Gastroesophageal sphincter (tissue), 3 donors: ENCODE results near the gene NRXN3.

Source experiments
- POLR2A ChIP-seq, 2 donors: fragments of 450-650 bp; IDR thresholded peaks; one replicate each; pipeline ENCODE4 v1.6.1; 2017; ENCODE audit warnings: antibody characterized with exemption in 2 of 2, mild to moderate bottlenecking in 2 of 2, moderate library complexity in 1 of 2
- POLR2AphosphoS5 ChIP-seq: sonication (generic); formaldehyde crosslinking; IDR thresholded peaks from one replicate; pipeline ENCODE4 v1.6.1; 2017; ENCODE audit warnings: antibody characterized with exemption
- TF ChIP-seq, protein P1 (sequence below), 4 experiments: fragments of 200-600 bp in 2 of 4; fragments of 450-650 bp in 2 of 4; sonication (generic) in 1 of 4; IDR thresholded peaks; one replicate each; pipeline ENCODE4 v1.5.1; 2017 to 2019; ENCODE audit warnings: antibody characterized with exemption in 4 of 4, mild to moderate bottlenecking in 2 of 4, moderate library complexity in 2 of 4

GRCh38 chr14:78714711-78715110, 544.5 kb downstream of the NRXN3 start:
- TF ChIP-seq, protein P1, sequence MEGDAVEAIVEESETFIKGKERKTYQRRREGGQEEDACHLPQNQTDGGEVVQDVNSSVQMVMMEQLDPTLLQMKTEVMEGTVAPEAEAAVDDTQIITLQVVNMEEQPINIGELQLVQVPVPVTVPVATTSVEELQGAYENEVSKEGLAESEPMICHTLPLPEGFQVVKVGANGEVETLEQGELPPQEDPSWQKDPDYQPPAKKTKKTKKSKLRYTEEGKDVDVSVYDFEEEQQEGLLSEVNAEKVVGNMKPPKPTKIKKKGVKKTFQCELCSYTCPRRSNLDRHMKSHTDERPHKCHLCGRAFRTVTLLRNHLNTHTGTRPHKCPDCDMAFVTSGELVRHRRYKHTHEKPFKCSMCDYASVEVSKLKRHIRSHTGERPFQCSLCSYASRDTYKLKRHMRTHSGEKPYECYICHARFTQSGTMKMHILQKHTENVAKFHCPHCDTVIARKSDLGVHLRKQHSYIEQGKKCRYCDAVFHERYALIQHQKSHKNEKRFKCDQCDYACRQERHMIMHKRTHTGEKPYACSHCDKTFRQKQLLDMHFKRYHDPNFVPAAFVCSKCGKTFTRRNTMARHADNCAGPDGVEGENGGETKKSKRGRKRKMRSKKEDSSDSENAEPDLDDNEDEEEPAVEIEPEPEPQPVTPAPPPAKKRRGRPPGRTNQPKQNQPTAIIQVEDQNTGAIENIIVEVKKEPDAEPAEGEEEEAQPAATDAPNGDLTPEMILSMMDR (IDR thresholded peaks at IDR 0.05), result no peak
- TF ChIP-seq POLR2A (IDR thresholded peaks at IDR 0.05), result no peak
- no peak for TF ChIP-seq POLR2AphosphoS5
